NCI-H1417 treated with DMSO at 0.1 percent for 48 hours (cell line): Measurements from ENCODE around the gene TSPO.
A peak's percentile ranks its signal among the peaks of the same experiment; 100 is the strongest.

Experiments used
- DNase-seq: peaks from one replicate; lab custom pipeline; 2025; lab: John Stamatoyannopoulos, UW

The TSPO gene

DNA sequence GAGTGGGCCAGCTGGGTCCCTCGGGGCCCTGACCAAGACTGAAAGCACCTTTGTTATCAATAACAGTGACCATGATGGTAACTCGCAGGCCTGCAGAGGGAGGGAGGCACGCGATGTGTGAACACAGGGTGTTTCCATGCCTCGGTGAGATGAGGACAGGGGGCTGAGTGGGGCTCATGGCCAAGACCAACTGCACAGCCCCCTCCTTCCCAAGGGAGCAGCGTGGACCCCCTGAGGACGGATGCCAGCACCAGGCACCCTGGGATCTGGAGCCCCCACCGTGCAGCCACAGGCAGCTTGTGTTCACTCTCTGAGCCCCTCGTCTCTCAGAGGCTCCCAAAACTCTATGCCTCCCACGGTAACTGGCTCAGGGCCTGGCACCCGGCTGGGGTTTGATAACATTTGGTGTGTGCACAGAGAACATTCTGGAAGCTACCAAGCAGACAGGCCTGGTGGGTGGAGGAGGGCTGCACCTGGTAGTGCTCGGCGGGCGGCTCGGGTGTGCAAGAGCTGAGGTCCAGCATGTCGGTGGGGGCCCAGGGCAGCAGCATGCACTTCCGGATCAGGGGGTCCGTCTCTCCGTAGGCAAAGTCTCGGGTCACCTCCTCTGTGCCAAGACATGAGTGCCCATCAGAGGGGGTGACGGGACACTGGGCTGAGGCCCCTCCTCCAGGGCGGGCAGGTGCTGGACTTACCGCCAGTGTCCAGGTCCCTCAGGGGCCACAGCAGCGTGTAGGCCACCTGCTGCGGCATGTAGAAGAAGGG, 28.0 kb downstream of the TSPO start:
- no peak for DNase-seq

DNA sequence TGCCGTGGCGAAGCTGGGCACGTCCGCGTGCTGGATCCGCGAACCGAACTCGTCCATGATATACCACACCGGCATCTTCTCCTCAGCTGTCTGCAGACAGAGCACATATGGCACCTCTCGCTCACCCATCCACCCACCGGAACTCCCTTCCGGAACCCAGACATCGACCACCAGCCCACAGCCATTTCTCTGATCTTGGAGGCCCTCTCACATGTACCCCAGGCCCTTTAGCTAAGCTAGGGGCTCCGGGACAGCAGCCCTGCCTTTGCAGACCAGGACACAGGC, 28.5 kb downstream of the TSPO start:
- DNase-seq = no peak

DNA sequence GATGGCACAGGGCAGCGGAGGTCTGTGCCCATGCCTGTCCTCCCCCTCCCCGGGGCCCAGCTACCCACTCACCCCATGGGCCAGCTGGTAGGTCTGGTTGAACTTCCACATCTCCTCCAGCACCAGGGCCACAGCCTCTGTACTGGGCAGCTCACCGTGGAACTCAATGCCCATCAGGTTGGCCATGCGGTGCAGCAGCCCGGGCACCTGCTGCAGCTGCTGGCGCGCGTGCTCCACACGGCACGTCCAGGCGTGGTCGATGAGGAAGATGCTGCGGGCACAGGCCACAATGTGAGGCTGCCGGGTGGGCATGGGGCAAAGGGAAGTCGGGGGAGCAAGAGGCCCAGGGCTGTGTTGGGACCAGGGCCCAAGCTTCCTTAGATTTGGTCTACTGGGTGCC, 29.3 kb downstream of the TSPO start:
- DNase-seq = no peak

DNA sequence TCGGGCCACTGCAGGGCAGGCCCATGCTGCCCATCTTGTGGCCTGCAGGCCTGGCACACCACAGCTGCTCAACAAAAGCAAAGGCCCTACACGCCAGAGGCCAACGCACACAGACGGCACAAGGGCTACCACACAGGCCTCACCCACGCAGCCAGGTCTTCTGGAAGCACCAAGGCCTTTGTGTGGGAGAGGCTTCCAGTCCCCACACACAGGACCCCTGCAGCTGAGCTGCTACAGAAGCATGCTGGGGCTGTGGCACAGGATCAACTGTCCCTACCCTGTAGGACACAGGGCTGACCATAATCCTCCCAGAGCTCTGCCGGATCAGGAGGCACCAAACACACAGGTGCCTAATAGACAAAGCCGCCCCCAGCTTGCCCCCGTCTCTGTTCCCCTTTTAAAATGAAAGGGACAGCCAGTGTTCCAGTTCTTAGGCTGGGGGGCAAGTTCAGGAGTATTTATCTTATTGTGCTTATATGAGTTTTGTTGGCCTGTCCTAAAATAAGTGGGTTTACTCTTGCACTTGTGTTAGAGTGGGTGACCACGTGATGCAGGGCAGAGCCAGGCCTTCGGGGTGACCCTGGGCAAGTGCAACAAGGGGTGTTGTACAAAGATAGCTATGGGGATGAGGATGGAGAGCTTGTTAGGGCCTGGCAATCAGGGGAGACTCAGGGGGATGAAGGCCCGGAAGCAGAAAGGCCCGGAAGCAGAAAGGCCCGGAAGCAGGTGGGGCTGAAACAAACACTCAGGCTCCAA, 30.1 kb downstream of the TSPO start:
- DNase-seq = no peak

DNA sequence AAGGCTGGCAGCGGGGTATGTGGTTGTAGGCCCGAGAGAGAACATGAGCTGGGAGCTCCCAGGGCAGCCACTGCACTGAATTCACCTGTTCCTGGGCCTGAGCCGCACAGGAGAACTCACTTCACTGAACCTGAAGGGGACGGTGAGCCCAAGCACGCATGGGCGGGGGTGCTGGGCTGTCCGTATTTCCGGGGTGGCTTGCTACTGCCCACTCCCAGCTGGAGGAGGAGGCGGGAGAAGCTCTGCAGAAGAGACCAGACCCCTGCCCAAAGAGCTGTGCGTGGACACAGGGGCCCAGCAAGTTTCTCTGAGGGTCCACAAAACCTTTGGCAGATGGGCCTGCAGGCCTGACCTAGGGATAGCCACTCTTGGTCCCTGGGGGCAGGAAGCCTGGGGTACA, 30.8 kb downstream of the TSPO start:
- DNase-seq = no peak

DNA sequence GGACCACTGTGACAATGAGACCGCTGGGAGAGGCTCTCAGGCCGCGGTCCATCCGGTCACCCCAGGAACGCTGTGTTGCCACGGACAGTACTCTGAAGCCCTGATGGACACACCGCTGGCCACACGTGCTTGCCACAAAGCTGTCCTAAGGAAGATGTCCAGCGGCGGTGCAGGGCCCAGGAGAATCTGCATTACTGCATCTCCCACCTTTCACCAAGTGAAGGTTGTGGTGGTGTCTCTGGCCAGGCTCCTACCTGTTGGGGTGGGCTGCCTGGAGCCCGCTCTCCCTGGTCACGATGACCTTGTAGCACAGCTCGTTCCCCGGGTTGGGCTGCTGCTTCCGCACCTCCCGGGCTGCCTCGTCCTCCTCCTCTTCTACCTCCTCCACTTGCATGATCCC, 31.4 kb downstream of the TSPO start:
- no peak for DNase-seq

DNA sequence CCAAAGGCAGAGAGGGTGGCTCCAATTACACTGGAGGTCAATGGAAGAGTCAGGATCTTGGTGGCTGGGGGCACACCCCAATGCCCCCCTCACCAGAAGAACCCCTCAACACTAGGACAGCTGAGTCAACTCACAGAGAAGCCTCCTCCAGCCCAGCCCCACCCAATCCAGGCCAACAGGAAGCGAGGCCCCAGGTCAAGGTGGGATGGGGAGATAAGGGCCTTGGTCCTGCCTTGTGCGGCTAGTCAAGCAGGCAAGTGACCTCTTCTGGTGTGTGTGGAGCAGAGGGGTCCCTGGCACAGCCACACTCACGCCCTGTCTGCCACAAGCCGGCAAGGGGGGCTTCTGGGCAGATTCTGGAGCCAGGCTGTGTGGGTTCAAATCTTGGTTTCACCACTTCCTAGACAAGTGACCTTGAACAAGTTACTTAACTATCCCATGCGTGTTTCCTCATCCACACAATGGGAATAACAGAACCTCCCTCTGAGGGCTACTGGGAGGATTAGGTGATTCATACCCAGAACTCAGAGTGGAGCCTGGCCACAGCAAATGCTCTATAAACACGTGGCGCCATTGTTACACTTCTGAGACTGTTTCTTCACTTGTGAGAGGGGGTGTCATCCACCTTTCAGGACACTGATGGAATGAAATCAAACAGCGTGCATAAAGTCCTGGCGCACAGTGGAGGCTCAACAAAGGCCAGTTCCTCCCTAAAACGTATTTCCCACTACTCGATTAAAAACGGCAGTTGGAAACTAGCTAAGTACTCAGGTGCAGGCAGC, 32.3 kb downstream of the TSPO start:
- DNase-seq = no peak

DNA sequence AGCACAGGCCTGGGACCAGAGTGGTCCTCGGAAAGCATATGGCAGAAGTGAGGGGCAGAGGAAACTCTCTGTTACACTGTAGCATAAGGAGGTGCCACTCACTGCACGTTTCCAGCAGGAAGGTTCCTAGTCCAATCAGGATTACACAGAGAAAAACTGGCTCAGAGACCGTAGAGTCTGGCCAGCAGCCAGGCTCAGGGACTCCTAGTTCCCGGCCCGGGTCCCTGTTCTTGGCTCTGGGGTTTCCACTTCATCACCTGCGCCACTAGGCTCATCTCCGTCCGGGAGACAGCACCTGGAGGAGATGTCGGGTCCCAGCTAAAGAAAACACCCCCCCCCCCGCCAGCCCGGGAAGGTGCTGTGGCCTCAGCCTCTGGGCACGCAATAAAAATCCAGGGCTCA, 34.5 kb downstream of the TSPO start:
- no peak for DNase-seq

DNA sequence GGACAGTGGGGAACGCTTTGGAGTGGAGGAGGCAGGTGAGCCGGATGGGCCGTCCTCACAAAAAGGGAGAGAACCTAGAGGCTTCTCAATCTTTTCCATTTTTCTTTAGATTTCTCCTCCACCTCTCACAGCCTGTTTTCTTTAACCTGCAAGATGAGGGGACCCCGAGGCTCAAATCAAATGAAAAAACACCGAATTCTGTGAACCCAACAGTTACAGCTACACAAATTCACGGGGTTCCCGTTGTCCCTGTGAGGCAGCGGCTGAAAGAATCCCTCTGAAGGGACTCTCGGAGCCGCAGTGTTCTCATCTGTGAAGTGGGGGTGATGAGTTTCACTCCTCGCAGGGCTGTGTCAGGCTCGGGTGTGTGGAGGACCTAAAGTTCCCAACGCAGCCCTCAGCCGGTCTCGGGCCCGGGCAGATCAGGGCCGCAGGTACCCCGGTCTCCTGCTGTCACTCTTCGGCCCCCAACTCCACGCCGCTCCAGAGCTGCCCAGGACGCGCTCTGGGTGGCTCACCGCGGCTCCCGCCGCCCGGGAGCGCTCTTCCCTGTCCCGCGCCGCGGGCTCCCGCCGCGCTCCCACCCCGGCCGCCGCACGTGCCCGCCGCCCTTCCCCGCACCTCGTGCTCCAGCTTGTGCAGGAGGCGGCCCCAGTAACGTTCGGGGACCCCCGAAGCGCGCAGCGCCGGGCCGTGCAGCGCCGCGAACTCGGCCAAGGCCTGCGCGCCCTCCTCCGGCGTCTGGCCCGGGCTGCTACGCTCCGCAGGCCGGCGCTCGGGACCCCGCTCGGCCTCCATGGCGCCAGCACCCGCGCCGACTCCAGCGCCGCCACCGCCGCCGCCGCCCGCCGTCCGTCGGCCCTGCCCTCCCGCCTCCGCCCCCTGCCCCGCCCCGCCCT, 35.2 kb downstream of the TSPO start, which contains the start of gene TTLL12:
Gene TTLL12 (minus strand): TSS at position 863 of the 899 bp plus-strand sequence. CDS start 65 bp downstream, at position 798.
- no peak for DNase-seq

DNA sequence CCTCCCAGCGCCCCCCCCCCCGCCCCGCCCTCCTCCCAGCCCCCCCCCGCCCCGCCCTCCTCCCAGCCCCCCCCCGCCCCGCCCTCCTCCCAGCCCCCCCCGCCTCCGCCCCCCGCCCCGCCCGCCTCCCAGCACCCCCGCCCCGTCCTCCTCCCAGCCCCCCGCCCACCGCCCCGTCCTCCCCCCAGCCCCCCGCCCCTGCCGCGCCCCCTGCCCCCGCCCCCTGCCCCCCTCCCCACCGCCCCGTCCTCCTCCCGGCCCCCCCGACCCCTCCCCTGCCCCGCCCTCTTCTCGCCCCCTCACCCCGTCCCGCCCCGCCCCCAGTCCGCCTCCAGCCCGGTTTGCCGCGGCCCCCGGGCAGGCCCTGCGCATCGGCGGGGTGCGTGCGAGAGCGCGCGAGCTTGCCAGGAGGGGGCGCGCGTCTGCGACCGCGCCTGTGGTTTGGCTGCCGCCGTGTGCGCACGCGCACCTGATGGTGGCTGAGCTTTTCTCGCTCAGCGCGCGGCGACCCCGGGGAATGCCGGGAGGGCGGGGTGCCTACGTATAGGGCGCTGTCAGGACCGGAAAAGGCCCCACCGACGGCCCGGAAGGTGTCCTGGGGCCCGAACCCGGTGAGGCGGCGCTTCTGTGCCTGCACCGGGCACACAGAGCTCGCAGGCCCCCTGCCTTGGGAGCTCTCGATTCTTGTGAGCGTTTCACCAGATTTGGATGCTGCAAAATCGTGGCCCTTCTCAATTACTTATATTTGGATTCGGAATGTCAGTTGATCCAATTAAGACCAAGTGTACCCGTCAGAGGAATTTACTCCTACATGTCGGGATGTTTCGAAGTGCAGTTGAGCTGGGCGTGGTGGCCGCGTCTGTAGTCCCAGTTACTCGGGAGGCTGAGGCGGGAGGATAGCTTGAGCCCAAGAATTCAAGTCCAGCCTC, 36.1 kb downstream of the TSPO start:
- DNase-seq = peak; percentile 70

DNA sequence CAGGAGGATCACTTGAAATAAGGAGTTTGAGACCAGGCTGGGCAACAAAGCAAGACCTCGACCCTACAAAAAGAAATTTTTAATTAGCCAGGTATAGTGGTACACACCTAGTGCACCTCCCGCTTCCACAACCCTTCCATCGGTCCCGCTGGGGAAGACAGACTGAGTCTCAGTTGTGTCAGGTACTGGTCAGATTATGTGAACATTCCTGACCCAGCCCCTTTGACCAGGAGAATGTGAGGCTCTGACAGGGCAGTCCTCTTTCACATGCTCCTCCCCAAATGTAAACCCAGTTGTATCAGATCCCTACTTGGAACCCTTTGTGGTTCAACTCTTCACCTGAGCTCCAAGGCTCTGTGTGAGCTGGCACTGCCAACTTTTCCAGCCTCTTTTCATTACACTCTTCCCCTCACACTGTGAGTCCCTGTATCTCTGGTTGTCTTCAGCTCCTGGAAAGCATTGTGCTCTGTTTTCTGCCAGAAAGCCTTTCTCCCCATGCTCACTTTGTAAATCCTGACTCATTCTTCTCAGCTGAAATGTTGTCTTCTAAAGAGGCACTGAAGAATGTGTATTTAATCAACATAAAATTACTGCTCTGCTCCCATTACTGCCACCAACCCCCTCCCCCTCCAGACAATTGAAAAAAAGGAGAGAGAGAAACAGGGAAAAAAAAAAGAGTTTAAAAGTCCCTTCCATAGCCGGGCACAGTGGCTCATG, 37.6 kb downstream of the TSPO start:
- DNase-seq = no peak

DNA sequence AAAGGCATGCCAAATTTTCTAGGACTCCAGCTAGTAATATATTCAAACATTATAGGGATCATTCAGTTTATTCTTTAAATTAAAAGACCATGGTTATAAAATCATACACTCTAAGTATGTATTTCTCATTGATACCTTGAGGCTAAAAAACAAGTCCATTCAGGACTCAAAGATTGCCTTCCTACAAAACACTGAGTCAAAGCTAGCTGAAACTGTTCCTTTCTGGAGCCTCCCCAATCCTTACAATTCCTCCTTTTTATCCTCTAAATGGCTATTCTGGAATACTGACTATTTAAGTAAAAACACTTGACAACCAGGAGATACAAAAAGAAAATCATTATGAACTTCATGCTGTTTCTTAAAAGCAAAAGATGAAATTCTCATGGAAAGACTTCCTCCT, 40.5 kb downstream of the TSPO start:
- DNase-seq = no peak

DNA sequence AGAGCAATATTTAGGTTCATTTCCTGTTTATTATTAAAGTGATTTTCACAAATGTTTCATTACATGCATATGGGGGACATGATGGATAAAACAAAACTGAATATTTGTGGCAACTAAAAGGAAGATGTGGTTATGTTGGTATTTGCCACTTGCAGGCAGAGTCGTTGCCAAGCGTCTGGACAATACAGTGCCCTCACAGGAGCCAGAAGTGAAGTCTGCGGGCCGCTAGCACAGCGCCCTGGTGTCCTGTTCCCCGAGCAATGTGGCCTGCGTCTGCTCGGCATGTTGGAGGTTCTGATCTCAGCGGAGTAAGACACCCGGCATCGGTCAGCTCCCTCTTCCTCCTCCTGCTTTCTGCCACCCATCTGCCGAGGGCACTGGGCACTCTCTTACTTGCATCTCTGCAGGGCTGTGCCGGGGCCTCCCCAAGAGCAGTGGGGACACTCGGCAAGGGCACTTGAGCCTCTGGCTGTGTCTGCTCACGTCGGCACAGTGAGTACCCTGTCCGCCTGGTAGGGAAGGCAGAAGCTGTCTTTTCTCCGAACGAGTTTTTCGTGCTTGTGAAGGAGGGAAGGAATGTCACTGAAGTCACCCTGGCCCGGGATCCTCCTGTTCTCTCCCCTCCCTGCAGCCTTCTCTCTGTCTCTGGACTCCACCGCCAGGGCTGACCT, 46.0 kb downstream of the TSPO start:
- DNase-seq = no peak

DNA sequence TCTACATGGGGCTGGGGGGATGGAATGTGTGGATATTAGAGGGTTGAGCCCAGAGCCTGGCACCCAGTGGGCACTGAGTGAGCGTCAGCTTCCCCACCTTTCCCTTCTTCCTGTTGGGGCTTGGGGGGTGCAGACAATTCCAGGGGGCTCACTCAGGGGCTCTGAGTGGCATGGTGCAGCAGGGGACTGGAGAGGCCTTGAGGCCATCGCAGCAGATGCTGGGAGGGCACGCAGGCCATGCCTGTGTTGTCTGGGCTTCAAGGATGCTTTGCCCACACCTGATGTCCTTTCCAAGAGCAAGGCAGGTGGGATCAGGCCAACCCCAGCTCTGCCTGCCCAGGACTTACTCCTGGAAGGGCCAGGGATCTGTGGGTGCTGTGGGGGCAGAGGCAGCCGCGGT, 46.8 kb downstream of the TSPO start:
- no peak for DNase-seq

DNA sequence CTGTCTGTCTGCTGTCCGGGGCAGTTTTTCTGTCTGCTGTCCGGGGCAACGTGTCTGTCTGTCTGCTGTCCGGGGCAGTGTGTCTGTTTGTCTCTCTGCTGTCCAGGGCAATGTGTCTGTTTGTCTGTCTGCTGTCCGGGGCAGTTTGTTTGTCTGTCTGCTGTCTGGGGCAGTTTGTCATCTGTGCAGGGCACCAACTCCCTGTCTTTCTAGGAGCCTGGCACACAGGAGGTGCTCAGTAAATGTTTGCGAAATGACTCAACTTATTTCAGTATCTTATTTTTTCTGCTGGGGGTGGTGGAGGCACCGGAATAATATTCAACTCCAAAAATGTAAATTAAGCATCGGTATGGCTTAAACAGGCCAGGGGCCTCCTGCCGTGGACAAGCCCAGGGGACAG, 47.6 kb downstream of the TSPO start:
- DNase-seq = no peak

DNA sequence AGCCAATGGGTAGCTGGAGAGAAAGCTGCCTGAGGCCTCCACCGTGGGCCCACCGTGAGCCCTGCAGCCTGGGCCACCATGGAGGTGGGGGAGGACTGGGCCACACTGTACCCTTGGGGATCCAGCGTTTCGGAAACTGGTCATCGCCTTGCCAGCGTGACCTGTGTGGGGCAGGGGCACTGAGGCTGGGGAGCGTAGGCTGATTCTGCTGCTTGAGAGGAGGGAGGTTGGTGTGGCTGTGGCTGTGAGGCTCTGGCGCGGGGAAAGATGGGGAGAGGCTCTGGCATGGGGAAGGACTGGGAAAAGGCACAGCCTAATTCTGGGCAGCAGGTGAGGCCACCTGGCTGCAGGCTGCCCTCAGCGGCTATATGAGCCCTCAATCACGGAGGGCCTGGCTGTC, 48.2 kb downstream of the TSPO start:
- DNase-seq = no peak

DNA sequence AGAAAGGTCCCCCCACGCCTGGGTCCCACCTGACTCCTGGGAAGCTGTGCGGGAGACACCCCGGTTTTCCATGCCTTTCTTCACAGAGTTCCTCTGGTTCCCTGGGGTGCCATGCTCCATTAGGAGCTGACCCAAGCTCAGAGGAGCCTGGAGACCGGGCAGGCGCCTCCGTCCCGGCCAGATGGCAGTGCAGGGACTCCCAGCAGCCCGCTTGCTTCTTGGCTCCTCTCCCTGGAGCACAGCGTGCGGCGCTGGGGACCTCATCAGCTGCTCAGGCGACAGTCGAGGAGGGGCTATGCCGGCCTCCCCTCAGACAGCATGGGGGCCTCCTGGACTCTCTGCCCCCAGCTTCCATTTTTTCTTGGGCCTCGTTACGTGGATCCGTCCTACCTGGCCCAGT, 48.7 kb downstream of the TSPO start:
- no peak for DNase-seq

DNA sequence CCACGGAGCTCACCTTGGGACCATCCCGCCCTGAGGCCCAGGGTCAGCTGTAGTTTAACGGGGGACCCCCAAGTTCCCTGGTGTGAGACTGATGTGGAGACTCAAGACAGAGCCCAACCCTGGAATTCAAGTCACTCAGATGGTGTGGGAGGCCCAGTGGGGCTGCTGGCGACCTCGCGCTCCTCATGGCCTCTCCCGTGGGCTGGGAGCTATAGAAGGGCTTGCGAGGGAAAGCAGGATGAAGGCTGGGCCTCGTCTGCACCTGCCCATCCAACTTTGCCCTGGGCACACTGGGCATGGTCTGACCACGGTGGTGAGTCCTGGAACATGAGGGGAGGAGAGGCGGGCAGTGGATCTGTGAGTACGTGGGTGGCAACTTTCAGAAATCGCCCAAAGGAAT, 49.2 kb downstream of the TSPO start:
- DNase-seq = no peak

DNA sequence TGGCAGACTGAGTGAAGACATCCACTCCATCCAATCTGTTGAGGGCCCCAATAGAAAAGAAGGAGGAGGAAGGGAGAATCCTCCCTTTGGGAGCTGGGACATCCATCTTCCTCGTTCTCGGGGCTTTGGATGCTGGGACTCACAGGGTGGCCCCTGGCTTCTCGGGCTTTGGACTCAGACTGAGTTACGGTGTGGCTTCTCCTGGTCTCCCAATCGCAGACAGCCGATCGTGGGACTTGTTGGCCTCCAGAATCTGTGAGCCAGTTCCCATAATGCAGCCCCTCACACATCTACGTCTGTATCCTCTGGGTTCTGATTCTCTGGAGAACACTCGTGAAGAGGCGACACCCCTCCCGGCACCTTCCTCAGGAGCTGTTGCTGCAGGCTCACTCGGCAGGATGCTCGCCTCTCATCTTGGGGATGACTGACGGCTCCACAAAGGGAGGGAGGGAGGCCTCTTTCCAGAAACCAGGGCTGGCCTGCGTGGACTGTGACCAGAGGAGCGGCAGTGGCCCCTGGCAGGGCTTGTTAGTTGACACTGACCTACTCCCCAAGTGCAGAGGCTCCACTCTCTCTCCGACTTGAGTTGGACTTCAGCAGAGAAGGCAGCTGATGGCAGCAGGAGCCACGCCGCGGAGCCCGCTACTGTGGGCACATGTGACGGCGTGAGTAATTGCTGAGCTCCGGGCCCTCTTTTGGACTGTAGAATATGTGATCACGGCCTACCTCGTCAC, 50.3 kb downstream of the TSPO start:
- DNase-seq = no peak
